ENCODE results near the gene STRIP1.
"Not testable (repeated sequence)": the region's sequence is repeated elsewhere in the genome, so short reads cannot be mapped to it uniquely, and the experiment has no call there.

The STRIP1 gene

DNA sequence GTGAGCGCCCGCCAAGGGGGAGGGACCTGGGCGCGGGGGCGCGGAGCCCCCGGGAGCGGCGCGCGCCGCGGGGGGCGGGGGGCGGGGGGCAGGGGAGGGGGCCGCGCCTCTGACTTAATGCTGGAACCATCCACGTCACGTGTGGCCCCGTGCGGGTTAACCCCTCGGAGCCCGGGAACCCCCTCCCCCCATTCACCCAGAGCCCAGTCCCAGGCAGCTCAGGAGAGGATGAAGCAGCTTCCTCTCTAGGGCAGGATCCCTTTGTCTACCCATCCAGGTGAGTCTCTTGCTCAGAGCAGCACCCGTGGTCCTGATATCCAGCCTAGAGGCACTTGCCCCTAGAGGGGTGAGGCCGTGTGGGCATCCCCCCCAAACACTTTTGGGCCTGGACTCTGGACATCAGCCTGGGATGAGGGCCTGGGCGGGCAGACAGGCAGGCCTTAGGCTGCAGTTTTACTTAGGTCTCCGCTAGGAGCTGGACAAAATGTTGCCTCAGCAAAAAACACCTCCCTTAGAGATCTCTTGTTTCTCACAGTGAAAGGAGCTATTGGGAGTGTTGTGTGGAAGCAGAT is 36.3 kb downstream of the STRIP1 start, which contains the start of gene ALX3:
Gene ALX3 (minus strand): TSS at position 2 of the 572 bp plus-strand sequence. CDS start 60 bp downstream, outside the sequence.
- no peak for DNase-seq

DNA sequence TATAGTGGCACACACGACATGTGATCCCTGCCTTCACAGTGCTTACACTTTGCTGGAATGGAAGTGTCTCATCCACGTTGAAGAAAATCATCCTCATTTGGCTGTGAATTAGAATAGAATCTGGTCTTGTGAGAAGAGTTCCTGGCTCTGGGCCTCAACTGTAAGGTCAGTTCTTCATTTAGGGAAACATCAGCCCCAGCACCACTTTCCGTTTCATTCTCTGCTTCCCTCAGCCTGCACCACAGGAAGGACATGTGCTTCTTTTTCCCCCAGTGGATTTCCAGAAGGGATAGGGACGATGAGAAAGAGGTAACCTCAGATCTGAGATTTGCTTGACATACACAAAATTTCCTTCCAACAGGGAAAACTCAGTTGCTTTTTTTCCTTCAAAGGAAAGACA is 39.7 kb downstream of the STRIP1 start:
- DNase-seq: no peak

DNA sequence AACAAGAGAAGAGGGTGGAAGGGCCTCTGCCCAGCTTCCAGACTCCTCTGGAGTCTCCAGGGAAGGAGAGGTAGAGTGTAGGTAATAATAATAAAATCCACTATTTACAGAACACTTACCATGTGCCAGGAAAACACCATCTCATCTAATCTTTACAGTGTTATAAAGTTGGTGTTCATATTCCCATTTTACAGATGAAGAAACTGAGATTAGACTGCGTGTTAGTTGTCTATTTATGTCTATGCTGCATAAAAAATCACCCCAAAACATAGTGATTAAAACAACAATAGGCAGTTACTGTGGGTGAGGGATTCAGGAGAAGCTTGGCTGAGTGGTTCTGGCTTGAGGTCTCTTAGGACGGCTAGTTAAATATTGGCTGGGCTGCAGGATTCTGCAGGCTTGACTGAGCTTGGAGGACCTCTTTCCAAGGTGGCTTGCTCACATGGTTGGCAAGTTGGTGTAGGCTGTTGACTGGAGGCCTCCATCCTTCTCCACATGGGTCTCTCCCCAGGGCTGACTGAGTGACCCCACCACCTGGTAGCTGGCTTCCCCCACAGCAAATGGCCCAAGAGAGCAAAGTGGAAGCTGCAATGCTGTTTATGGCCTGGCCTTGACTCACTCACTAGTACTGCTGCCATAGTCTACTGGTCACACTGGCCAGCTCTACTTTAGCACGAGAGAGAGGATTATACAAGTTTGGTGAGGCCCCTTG is 42.5 kb downstream of the STRIP1 start:
- DNase-seq: no peak

DNA sequence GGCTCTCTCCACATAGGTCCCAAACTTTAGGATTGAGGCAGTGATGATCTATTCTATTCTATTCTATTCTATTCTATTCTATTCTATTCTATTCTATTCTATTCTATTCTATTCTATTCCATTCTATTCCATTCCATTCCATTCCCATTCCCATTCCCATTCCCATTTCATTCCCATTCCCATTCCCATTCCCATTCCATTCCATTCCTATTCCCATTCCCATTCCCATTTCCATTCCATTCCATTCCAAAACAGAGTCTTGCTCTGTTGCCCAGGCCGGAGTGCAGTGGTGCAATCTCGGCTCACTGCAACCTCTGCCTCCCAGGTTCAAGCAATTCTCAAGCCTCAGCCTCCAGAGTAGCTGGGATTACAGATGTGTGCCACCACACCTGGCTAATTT is 45.6 kb downstream of the STRIP1 start:
- DNase-seq: not testable (repeated sequence)

DNA sequence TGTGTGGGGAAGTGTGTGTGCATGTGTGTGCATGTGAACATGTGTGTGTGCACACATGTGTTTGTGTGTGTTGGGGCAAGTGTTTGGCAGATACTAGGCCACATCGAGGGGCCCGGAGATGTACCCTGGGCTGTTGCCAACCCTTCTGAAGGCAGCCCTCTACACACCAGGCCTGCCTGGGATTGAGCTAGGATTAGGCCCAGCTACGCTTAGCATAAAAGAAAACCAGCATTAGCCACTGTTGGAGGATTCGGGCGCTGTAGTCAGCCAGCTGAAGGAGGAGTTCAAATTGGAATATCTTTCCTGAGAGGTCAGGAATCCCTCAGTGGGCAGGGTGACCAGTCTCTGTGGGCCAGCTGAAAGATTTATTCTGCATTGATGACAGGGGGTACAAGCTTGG is 46.6 kb downstream of the STRIP1 start:
- no peak for DNase-seq

DNA sequence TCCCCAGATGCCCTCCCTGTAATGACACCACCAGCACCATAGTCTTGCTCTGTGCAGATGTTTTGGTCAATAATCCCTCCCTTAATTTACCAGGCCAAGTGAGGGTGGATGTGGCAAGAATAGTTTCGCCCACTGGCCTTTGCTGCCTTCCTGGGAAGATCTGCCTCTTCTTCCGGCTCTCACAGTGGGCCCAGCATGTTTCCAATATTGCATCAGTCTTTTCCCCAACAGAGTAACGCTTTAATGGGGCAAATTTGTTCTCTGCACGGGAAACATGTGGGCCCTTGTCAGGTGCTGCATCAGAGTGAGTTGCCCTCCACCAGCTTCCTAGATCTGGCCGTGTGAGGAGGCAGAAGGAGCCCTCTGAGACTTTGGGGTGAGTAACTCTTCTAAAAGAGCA is 48.1 kb downstream of the STRIP1 start:
- no peak for DNase-seq

DNA sequence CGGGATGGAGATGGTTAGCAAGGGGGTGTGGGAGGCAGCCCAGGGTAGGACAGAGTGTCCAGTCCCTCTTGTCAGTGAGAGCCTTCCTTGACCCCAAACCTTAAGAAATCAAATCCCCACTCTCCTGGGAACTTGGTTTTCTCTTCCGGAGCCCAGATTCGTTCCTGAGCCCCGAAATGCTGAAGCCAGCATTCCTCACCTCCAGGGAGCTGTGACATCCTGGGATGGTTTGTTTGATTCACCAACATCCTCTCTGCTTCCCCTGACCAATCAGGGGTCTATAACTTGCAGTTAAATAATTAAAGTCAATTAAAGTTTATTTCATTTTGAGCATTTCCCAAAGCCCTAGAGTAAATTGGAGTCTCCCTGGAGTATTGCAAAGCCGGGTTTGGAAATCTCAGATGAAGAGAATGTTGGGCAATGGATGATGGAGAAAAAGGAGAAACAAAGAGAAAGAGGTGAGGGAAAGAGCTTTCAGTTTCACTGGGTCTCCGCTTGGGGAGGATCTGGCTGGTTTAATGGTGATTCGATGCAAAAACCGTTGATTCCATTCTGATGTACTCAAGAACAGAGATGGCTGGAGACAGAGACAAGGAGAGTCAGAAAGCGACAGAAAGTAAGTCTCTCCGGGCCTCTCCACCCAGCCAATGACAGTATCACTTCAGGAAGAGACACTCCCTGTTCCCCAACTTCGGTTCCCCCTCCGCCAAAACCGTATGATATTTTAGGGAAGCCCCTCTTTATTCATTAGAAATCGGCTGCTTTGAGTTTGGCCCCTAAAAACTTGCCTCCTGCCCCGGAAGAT is 48.8 kb downstream of the STRIP1 start:
- DNase-seq: no peak

DNA sequence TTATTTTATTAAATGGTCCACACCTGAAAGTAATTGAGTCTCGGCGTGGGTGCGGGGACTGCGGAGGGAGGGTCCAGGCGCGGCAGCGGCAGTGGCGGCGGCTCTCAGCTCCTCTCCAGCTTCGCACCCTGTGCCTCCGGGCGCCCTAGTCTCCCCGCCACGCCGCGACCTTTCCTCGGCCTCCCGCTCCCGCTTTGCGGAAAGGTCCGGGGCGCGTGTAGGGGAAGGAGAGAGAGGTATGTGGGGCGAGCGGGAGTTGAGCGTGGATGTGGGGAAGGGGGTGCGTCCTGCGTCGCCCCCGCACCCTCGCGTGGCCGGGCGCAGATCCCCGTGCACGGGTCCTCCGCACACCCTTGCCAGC is 49.4 kb downstream of the STRIP1 start:
- DNase-seq: no peak

DNA sequence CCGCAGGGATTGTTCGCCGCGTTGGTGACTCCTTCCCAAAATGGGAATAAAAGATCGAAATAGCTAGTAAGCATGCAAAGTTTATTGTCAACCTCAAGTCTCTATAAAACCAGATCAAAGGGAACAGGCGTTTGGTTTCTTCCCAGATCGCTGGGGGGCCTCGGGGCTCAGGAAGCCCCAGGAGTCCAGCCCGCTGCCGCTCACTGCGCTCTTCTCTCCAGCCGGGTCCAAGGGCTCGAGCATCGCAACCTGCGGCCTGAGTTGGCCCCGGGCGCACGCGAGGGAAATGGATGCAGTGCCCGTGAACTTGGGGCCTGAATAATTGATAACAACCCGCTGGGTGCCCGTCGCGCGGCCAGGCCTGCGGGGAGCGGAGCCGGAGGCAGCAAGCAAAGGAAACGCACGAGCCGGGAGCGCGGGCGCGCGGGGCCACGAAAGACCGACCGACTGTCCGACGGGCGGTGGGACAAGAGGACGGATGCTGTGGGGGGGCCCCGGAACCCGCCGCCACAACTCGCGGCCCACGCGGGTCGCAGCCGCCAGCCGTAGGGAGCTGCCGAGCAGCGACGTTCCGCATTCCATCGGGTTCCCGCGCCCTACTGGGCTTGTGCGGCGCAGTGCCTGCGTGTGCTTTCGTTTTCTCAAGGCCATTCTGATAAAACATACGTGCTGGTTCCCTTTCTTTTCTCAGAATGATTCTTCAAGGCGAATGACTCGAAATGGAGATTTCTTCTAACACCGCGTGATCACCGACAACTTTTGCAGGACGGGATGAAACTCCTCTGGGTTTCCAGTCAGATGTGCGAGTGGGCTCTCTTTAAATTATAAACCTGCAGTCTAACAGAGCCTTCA is 50.0 kb downstream of the STRIP1 start:
- DNase-seq: peak; percentile 14

DNA sequence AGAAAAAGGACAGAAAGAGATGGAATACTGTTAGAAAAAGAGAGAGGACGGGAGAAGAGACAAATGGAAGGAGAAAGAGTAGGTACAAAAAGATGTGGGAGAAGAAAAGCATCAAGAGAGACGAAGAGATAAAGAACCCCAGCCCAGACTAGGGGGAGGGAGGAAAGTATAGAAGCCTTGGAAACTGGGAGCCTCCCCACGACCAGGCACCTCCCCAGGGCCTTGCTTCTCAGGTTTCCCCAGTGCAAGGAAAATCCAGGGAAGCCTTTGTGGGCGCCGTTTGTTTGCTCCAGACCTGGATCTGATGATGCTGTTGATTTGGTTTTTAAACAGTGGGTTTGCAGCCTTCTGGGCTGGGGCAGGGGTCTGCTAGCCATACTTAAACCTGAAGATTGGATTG is 51.2 kb downstream of the STRIP1 start:
- no peak for DNase-seq

DNA sequence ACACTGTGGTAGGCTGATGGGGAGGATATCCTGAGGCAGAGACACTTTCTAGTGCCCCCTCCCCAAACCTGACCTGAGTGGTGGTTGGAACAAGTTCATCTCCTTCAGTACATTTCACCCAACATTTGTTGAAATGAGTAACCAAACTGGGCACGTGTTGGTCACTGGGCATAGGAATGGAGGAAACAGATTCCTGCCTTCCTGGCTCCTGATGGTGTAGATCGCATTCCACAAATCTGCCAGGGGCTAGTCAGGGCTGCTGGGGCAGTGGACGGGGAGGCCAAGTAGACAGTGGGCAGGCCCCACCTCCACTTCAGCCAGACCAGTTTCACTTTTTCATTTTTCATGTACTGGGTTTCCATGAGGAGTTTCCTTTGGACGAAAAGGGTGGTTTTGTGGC is 52.5 kb downstream of the STRIP1 start:
- no peak for DNase-seq

DNA sequence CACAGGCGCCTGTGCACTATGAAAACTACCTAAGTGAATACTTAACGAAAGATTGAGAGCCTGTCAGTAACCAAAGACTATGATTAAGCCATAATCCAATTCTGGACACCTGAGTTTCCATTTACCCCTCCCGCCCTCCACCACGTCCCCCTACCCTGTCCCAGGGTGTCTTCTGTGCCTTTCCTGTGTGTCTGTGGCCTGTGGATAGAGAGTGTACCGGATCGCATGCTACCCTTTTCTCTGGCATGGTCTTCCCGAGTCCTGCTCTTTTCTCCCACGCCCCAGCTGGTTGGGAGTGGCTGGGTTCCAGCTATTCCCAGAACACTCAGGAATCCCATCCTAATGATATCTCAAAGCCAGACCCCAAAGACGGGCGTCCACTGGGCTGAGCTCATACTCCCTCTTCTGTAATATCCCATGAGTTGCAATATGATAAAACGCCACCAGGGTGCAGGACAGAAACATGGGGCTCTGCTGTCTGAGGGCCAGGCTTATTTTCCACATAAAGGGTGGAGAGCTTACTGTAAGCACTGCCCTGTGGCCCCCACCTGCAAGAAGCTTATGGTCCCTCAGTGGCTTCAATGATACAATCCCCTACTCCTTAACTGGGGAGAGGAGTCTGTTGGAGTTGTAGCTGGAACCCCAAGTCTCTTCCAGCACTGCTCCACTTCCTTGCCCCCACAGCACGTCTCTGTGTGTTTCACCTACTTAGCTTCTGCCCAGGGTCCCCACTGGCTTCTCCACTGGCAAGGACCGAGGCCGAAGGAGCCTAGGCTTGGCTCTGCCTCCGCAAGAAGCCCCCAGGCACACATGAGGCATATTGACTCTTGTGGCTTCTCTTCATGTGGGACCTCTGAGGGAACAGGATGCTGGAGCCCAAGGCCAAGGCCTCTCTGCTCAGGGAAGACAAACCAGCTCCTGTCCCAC is 53.7 kb downstream of the STRIP1 start:
- DNase-seq: peak; percentile 24

DNA sequence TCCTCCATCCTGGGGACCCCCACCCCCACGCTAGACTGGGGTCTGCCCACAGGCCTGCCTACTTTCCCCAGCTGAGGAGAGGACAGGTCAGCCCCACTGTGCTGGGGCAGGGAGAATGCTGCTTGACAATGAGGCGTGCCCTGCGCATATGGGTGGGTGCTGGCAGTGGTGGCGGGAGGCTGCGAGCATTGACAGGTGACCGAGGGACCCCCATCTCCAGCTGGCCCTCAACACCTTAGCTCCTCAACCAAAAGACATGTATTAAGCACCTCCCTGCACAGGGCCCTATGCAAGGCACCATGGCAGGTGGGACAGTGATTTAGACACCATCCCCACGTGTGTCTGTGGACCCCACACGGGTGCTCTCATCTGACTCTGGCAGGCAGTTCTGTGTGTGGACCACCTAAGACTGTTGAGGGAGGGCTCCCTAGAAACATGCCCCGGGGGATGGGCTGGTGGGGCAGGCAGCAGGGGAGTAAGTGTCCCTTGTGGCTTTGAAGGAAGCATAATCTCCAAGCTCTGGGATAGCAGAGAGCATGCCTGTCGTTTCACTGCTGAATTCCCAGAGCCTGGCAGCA is 54.4 kb downstream of the STRIP1 start:
- DNase-seq: no peak

DNA sequence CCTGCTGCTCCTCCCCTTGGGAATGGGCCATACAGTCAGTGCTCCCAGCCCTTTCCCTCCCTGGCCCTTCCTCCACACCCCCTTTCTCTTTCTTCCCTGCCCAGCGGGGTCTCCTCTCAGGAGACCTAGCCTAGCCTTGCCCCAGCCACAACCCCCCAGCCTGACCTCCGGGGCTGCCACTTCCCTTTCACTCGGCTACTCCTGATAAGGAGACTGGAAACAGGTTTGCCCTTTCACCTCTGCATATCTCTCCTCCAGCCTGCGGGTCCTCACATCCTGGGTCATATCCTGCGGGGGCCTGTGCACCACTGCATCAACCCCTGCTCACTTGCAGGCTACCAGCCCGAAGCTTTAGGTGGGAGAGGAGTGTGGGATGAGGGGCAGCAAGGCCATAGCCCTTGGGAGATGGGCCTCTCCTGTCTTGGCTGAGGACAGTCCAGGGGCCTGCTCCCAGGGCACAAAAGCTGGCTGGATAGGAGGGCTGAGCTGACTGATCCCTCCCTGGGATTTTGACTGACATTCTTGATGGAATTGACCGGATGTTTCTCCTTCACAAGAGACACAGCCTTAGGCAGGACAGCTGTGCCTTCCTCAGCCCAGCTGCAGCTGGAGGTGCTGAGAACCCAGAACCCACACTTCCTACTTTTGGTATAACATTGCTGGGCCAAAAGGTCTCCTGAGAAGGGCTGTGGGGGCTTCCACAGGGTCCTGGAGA is 55.3 kb downstream of the STRIP1 start:
- DNase-seq: no peak

DNA sequence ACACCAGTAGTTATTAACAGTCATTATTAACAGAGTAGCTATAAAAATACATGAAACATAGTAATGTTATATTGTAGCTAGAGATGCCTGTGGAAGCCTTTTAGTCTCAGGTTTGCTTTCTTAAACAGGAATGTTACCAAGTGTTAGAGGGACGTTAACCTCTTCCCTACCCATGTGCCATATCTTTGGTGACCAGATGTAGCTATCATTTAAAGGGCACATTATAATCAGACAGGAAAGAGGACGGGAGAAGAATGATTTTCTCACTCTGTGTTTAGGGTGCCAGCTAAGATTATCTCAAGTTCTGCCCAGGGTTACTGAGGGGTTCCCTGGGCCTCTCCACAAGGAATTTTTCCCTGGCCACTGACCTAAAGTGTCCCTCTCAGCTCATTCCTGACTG is 57.0 kb downstream of the STRIP1 start:
- no peak for DNase-seq

DNA sequence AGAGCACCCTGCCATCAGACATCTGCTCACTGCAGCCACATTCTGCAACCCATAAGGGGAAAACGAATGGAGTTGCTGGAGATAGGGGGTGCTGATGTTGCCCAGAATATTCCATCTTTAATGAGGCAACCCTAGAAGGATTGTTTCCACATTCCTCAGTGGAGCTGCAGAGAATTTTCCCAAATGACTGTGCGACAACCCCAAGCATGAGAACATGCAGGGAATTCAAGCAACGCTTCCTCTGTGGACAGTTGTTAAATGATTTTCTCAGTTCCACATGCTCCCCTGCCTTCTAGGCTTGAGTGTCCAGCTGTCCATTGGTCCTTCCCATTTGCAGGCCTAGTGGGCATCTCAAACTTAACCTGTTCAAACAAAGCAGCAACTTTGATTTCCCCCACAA is 57.4 kb downstream of the STRIP1 start:
- no peak for DNase-seq

DNA sequence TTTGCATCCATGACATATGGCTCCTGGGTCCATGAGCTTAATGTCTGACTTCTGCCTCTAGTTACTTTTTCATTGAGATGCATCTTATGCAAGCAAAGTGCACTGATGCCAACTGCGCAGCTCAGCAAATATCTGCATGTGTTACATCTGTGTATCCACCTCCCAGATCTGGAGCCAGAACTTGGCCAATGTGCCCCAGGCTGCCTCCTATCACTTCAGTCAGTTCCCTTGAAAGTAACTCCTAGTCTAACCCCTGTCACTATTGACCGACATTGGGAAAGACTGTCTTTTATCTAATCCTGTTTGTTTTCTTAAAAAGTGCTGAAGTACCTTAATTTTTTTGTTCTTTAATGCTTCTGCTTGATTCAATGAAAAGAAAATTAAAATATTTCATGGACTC is 58.6 kb downstream of the STRIP1 start:
- no peak for DNase-seq

DNA sequence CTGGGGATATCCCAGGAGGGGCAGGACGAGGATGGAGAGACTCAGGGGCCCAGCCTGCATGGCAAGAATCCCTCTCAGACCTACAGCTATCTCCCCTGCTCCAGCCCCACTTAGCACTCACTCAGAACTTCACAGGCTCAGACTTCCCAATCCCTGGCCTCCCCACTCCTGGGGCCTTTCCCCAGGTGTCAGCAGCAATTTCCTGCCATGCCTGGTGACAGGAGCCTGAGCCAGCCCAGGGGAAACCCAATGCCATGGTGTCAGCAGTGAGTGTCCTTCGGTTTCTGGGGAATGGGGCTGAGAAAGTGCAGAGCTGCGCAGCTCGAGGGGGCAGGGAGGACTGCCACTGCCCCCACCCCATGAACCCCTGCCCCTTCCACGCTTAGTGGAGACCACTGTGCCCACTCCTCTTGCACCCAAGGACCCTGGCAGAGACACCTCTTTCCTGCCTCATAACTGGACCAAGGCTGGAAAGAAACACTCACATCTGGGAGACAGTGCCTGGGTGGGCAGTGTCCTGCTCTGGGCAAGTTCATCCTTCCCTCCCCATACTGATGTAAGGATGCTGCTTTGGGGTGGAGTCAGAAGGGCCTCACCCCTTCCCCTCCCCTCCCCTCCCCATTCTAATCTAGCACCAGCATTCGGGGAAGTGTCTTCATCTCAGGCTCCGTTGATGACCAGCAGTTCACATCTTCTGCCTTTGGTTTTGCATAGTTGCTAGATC is 60.7 kb downstream of the STRIP1 start:
- DNase-seq: no peak

DNA sequence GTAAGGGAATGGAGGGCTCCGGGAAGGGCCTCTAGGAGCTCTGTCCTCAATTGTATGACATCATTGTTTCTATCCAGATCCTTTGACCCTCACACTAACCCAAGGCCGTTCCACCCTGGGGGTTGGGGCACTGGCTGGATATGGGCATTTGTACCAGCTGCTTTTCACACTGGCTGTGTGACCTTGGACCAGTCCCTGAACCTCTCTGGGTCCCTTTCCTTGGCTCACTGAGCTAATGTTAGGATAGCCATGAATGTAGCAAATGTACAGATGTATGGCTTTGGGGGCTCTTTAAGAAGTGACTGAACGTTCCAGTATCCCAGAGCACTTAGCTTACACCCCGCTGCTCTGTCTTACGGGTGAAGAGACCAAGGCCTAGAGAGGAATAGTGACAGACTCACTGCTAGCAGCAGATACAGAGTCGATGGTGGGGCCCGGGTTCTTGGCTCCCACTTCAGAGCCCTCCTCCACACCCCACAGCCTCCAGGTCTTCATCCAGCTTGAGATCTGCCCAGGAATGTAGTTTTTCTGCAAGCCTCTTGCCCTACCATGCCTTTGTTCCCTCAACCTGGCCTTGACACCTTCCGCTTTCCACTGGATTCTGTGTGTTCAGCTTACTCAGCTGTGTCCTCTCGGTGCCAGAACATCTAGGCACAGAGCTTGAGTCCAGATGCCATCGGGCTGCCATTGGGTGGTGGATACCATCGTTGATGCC is 63.2 kb downstream of the STRIP1 start:
- DNase-seq: no peak
